Measurements from ENCODE around the gene NBDY.

NBDY gene

DNA sequence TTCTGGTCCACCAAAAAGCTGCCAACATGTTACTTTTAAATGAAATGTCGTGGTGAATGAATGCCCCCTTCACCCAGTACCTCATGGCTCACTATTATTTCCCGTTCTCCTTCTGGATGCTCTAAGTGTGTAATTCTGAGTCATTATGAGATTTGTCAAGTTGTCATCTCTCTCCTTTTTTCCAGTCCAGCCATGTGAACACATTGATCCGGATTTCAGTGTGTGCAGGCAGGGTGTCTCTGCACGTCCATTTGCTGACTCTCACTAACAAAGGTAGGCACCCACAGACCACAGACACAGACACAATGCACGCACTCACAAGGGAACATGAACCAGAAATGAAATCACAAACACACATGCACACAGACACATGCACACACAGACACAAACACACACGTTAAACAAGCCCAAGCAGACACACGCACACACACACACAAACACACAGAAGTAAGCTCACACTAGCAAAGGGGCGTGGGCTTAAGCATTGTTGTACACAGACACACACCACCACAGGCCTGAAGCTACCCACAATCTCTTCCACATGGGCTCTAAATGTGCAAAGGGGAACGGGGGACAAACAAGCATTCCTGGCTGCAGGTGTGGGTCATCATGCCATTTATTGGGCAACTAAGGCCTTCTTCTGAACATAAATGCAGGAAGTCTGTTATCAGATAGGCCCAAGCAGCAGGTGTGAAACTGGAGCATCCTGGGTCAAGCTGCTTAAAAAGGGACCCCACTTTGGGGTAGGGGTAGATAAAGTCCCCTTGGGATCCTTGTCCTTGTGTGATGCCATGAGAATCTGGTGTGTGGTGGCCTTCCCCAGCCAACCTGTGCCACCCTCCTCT lies 58.1 kb downstream of the NBDY start:
- H3K79me1 ChIP-seq (ENCODE audit: low read length): peaks cover 3% of the 10 kb centered on the region
- H2BK15ac ChIP-seq (replicated peaks; ENCODE audit: low read depth): no peak overlapping the region
- no peak overlapping the region for H3K18ac ChIP-seq (ENCODE audit: low read length)
- no peak overlapping the region for H3K4me3 ChIP-seq (ENCODE audit: low read length)
- H2BK5ac ChIP-seq (ENCODE audit: low read length): no peak overlapping the region
- no peak overlapping the region for H3K9ac ChIP-seq (ENCODE audit: low read length)
- no peak overlapping the region for H3K4me2 ChIP-seq (ENCODE audit: low read length)
- H3K27me3 ChIP-seq (ENCODE audit: insufficient read depth, low read length, poor library complexity): no peaks in the 10 kb centered on the region
- no peaks in the 10 kb centered on the region for H3K79me2 ChIP-seq (ENCODE audit: control insufficient read depth, insufficient read depth, low read length)
- H3K4me1 ChIP-seq (ENCODE audit: control insufficient read depth, low read depth, low read length): no peaks in the 10 kb centered on the region
- DNase-seq: no peak
- no peaks in the 10 kb centered on the region for H3K36me3 ChIP-seq (ENCODE audit: control insufficient read depth, insufficient read depth, low read length)
- H2BK120ac ChIP-seq (ENCODE audit: low read depth, low read length): no peak overlapping the region
- no peak overlapping the region for H4K8ac ChIP-seq (ENCODE audit: low read depth, low read length)
- H3K56ac ChIP-seq (ENCODE audit: low read length): no peak overlapping the region
- no peak overlapping the region for H3K4ac ChIP-seq (ENCODE audit: low read depth, low read length)
- WGBS (ENCODE audit: extremely low coverage, insufficient coverage, low lambda C conversion rate): no CpG with 5 or more reads among the region's 9 CpGs
- no peak overlapping the region for H4K5ac ChIP-seq (ENCODE audit: low read length)
- no peak overlapping the region for H3K23ac ChIP-seq (ENCODE audit: low read length)
- no peak overlapping the region for H3K27ac ChIP-seq (ENCODE audit: low read depth, low read length)
- H2AK5ac ChIP-seq (ENCODE audit: low read length): no peak overlapping the region

GRCh38 chrX:56787734-56788152 lies 58.7 kb downstream of the NBDY start:
- no peak overlapping the region for H3K18ac ChIP-seq (ENCODE audit: low read length)
- no peaks in the 10 kb centered on the region for H3K4me1 ChIP-seq (ENCODE audit: control insufficient read depth, low read depth, low read length)
- H3K79me1 ChIP-seq (ENCODE audit: low read length): peaks cover 3% of the 10 kb centered on the region
- H3K27me3 ChIP-seq (ENCODE audit: insufficient read depth, low read length, poor library complexity): no peaks in the 10 kb centered on the region
- H3K27ac ChIP-seq (ENCODE audit: low read depth, low read length): no peak overlapping the region
- H3K36me3 ChIP-seq (ENCODE audit: control insufficient read depth, insufficient read depth, low read length): no peaks in the 10 kb centered on the region
- H3K9ac ChIP-seq (ENCODE audit: low read length): no peak overlapping the region
- WGBS (ENCODE audit: extremely low coverage, insufficient coverage, low lambda C conversion rate): no CpG with 5 or more reads among the region's 5 CpGs
- no peak overlapping the region for H3K56ac ChIP-seq (ENCODE audit: low read length)
- H3K4me3 ChIP-seq (ENCODE audit: low read length): no peak overlapping the region
- no peak overlapping the region for H3K23ac ChIP-seq (ENCODE audit: low read length)
- no peak overlapping the region for H3K4ac ChIP-seq (ENCODE audit: low read depth, low read length)
- no peak overlapping the region for H3K4me2 ChIP-seq (ENCODE audit: low read length)
- no peak overlapping the region for H2BK5ac ChIP-seq (ENCODE audit: low read length)
- no peak overlapping the region for H2BK15ac ChIP-seq (replicated peaks; ENCODE audit: low read depth)
- H4K8ac ChIP-seq (ENCODE audit: low read depth, low read length): no peak overlapping the region
- H2BK120ac ChIP-seq (ENCODE audit: low read depth, low read length): no peak overlapping the region
- no peak for DNase-seq
- H4K5ac ChIP-seq (ENCODE audit: low read length): no peak overlapping the region
- no peak overlapping the region for H2AK5ac ChIP-seq (ENCODE audit: low read length)
- no peaks in the 10 kb centered on the region for H3K79me2 ChIP-seq (ENCODE audit: control insufficient read depth, insufficient read depth, low read length)

GRCh38 chrX:56788229-56788628 lies 59.2 kb downstream of the NBDY start:
- no peak overlapping the region for H3K4me2 ChIP-seq (ENCODE audit: low read length)
- no peak overlapping the region for H3K18ac ChIP-seq (ENCODE audit: low read length)
- no peaks in the 10 kb centered on the region for H3K79me2 ChIP-seq (ENCODE audit: control insufficient read depth, insufficient read depth, low read length)
- no peak overlapping the region for H3K4me3 ChIP-seq (ENCODE audit: low read length)
- WGBS (ENCODE audit: extremely low coverage, insufficient coverage, low lambda C conversion rate): no CpG with 5 or more reads among the region's 3 CpGs
- no peak overlapping the region for H2BK15ac ChIP-seq (replicated peaks; ENCODE audit: low read depth)
- no peak overlapping the region for H4K8ac ChIP-seq (ENCODE audit: low read depth, low read length)
- H3K9ac ChIP-seq (ENCODE audit: low read length): no peak overlapping the region
- DNase-seq: no peak
- no peaks in the 10 kb centered on the region for H3K27me3 ChIP-seq (ENCODE audit: insufficient read depth, low read length, poor library complexity)
- H3K36me3 ChIP-seq (ENCODE audit: control insufficient read depth, insufficient read depth, low read length): no peaks in the 10 kb centered on the region
- H2BK5ac ChIP-seq (ENCODE audit: low read length): no peak overlapping the region
- H3K56ac ChIP-seq (ENCODE audit: low read length): no peak overlapping the region
- no peak overlapping the region for H2BK120ac ChIP-seq (ENCODE audit: low read depth, low read length)
- H3K23ac ChIP-seq (ENCODE audit: low read length): no peak overlapping the region
- H3K4ac ChIP-seq (ENCODE audit: low read depth, low read length): no peak overlapping the region
- H4K5ac ChIP-seq (ENCODE audit: low read length): no peak overlapping the region
- H3K4me1 ChIP-seq (ENCODE audit: control insufficient read depth, low read depth, low read length): no peaks in the 10 kb centered on the region
- no peak overlapping the region for H3K27ac ChIP-seq (ENCODE audit: low read depth, low read length)
- H2AK5ac ChIP-seq (ENCODE audit: low read length): no peak overlapping the region
- peaks cover 3% of the 10 kb centered on the region for H3K79me1 ChIP-seq (ENCODE audit: low read length)

GRCh38 chrX:56788717-56789122 lies 59.7 kb downstream of the NBDY start:
- Histone ChIP-seq H3K36me3 (ENCODE audit: control insufficient read depth, insufficient read depth, low read length) (no peaks in the 10 kb centered on the region), H3K79me1 (ENCODE audit: low read length) (peaks cover 3% of the 10 kb centered on the region), H3K56ac (ENCODE audit: low read length) (no peak overlapping the region), H2AK5ac (ENCODE audit: low read length) (no peak overlapping the region), H2BK15ac (replicated peaks; ENCODE audit: low read depth) (no peak overlapping the region), H3K4me3 (ENCODE audit: low read length) (no peak overlapping the region), H3K18ac (ENCODE audit: low read length) (no peak overlapping the region), H2BK5ac (ENCODE audit: low read length) (no peak overlapping the region), H3K4me1 (ENCODE audit: control insufficient read depth, low read depth, low read length) (no peaks in the 10 kb centered on the region), H4K8ac (ENCODE audit: low read depth, low read length) (no peak overlapping the region), H3K27ac (ENCODE audit: low read depth, low read length) (no peak overlapping the region), H3K23ac (ENCODE audit: low read length) (no peak overlapping the region), H3K79me2 (ENCODE audit: control insufficient read depth, insufficient read depth, low read length) (no peaks in the 10 kb centered on the region), H3K4ac (ENCODE audit: low read depth, low read length) (no peak overlapping the region), H3K27me3 (ENCODE audit: insufficient read depth, low read length, poor library complexity) (no peaks in the 10 kb centered on the region), H3K4me2 (ENCODE audit: low read length) (no peak overlapping the region), H4K5ac (ENCODE audit: low read length) (no peak overlapping the region), H3K9ac (ENCODE audit: low read length) (no peak overlapping the region), H2BK120ac (ENCODE audit: low read depth, low read length) (no peak overlapping the region)
- no peak for DNase-seq
- no CpG with 5 or more reads among the region's 7 CpGs for WGBS (ENCODE audit: extremely low coverage, insufficient coverage, low lambda C conversion rate)

DNA sequence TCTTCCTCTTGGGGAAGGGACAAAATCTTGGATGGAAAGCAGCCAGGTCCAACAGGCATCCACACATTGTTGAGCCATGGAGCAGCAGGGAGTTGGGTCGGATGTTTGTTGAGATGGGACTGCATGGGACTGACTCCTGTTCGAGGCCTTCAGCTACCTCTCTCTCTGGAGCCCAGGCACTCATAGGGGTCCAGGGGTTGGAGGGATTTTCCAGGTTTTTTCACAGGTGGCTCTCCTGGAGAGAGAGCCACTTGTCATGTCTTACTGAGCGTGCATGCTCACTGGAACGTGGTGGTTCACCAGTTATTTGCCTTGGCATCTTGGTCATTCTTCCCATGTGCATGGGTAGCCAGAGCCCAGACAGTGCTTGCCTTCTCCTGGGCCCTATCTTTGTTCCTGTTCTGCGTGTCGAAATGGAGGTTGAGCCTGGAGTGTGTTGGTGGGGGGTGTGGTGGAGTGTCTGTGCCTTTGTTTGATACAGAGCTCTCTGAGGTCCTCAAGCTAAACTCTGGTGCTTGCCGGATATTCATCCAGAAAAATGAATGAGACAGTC lies 60.6 kb downstream of the NBDY start:
- H3K4me1 ChIP-seq (ENCODE audit: control insufficient read depth, low read depth, low read length): no peaks in the 10 kb centered on the region
- no peak overlapping the region for H3K4me2 ChIP-seq (ENCODE audit: low read length)

More for the DNA sequence above, 60.6 kb downstream of the NBDY start:
- no peaks in the 10 kb centered on the region for H3K36me3 ChIP-seq (ENCODE audit: control insufficient read depth, insufficient read depth, low read length)
- no peak overlapping the region for H2BK5ac ChIP-seq (ENCODE audit: low read length)
- H3K27ac ChIP-seq (ENCODE audit: low read depth, low read length): no peak overlapping the region
- no peaks in the 10 kb centered on the region for H3K79me2 ChIP-seq (ENCODE audit: control insufficient read depth, insufficient read depth, low read length)
- no peak for DNase-seq
- H3K18ac ChIP-seq (ENCODE audit: low read length): no peak overlapping the region
- no peak overlapping the region for H3K9ac ChIP-seq (ENCODE audit: low read length)
- H2BK120ac ChIP-seq (ENCODE audit: low read depth, low read length): no peak overlapping the region
- H3K56ac ChIP-seq (ENCODE audit: low read length): no peak overlapping the region
- no peak overlapping the region for H3K4me3 ChIP-seq (ENCODE audit: low read length)
- WGBS (ENCODE audit: extremely low coverage, insufficient coverage, low lambda C conversion rate): no CpG with 5 or more reads among the region's 7 CpGs
- H3K79me1 ChIP-seq (ENCODE audit: low read length): peaks cover 3% of the 10 kb centered on the region
- no peak overlapping the region for H2BK15ac ChIP-seq (replicated peaks; ENCODE audit: low read depth)
- no peak overlapping the region for H3K4ac ChIP-seq (ENCODE audit: low read depth, low read length)
- no peaks in the 10 kb centered on the region for H3K27me3 ChIP-seq (ENCODE audit: insufficient read depth, low read length, poor library complexity)
- H3K23ac ChIP-seq (ENCODE audit: low read length): no peak overlapping the region
- H2AK5ac ChIP-seq (ENCODE audit: low read length): no peak overlapping the region
- H4K5ac ChIP-seq (ENCODE audit: low read length): no peak overlapping the region
- H4K8ac ChIP-seq (ENCODE audit: low read depth, low read length): no peak overlapping the region

Measured in mesendoderm (in vitro differentiated cells).